RWPE2 (cell line): ENCODE data around the gene TBC1D2.

ENCODE experiments used
- ATAC-seq: fragments of 200-7000 bp; cut with Tn5 transposase; 3 replicates; pipeline ENCODE4 v1.9.1; 2021; ENCODE audit warnings: low read depth
- DNase-seq: peaks from one replicate; pipeline ENCODE4 v3.0.0-alpha.2; 2020; ENCODE audit warnings: low spot score
- H3K27ac ChIP-seq: fragments of 450-650 bp; 2 replicates; pipeline ENCODE4 v1.5.1; 2017; ENCODE audit warnings: mild to moderate bottlenecking; ENCODE audit not compliant: poor library complexity, severe bottlenecking
- H3K27me3 ChIP-seq: fragments of 250-450 bp; sonication (Bioruptor Pico); 2 replicates; pipeline ENCODE4 v1.5.1; 2021; ENCODE audit warnings: mild to moderate bottlenecking, moderate library complexity; ENCODE audit not compliant: insufficient read depth, poor library complexity, severe bottlenecking
- H3K36me3 ChIP-seq: fragments of 250-450 bp; sonication (Bioruptor Pico); 2 replicates; pipeline ENCODE4 v1.5.1; 2020; ENCODE audit warnings: low read depth, mild to moderate bottlenecking, moderate library complexity
- H3K4me1 ChIP-seq: fragments of 250-450 bp; sonication (Bioruptor Pico); 2 replicates; pipeline ENCODE4 v1.5.1; 2021; ENCODE audit warnings: mild to moderate bottlenecking, moderate library complexity; ENCODE audit not compliant: insufficient read depth, poor library complexity, severe bottlenecking
- H3K4me3 ChIP-seq: fragments of 250-450 bp; sonication (Bioruptor Pico); 2 replicates; pipeline ENCODE4 v1.5.1; 2021; ENCODE audit warnings: mild to moderate bottlenecking, moderate library complexity; ENCODE audit not compliant: severe bottlenecking
- H3K9me3 ChIP-seq: fragments of 250-450 bp; sonication (Bioruptor Pico); 2 replicates; pipeline ENCODE4 v1.5.1; 2021; ENCODE audit warnings: mild to moderate bottlenecking, moderate library complexity; ENCODE audit not compliant: severe bottlenecking
- TF ChIP-seq, protein P1 (sequence below): fragments of 450-650 bp; IDR thresholded peaks from one replicate; pipeline ENCODE4 v1.5.1; 2017; ENCODE audit warnings: mild to moderate bottlenecking, moderate library complexity; ENCODE audit not compliant: poor library complexity, severe bottlenecking

TBC1D2 gene

DNA sequence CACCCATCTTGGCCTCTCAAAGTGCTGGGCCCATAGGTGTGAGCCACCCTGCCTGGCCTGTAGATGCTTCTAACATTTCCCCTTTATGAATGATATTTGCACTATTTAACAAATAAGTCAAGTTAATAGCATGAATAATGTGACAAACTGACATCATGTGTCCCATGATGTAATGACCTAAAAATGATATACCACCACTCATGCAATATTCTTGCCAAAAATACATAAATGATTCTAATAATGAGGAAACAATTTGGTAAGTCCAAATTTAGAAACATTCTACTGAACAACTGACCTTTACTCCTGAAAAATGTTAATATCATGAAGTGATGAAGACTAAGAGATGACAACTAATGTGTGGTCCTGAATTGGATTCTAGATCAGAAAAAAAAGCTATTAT lies 102.9 kb downstream of the TBC1D2 start:
- Histone ChIP-seq H3K27me3 (no peaks in the 10 kb centered on the region), H3K27ac (no peak overlapping the region), H3K4me3 (no peak overlapping the region), H3K9me3 (no peaks in the 10 kb centered on the region), H3K4me1 (peaks cover 6% of the 10 kb centered on the region), H3K36me3 (peaks cover 59% of the 10 kb centered on the region)
- TF ChIP-seq, protein P1, sequence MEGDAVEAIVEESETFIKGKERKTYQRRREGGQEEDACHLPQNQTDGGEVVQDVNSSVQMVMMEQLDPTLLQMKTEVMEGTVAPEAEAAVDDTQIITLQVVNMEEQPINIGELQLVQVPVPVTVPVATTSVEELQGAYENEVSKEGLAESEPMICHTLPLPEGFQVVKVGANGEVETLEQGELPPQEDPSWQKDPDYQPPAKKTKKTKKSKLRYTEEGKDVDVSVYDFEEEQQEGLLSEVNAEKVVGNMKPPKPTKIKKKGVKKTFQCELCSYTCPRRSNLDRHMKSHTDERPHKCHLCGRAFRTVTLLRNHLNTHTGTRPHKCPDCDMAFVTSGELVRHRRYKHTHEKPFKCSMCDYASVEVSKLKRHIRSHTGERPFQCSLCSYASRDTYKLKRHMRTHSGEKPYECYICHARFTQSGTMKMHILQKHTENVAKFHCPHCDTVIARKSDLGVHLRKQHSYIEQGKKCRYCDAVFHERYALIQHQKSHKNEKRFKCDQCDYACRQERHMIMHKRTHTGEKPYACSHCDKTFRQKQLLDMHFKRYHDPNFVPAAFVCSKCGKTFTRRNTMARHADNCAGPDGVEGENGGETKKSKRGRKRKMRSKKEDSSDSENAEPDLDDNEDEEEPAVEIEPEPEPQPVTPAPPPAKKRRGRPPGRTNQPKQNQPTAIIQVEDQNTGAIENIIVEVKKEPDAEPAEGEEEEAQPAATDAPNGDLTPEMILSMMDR, result no peak
- ATAC-seq (no peak), DNase-seq (no peak)

DNA sequence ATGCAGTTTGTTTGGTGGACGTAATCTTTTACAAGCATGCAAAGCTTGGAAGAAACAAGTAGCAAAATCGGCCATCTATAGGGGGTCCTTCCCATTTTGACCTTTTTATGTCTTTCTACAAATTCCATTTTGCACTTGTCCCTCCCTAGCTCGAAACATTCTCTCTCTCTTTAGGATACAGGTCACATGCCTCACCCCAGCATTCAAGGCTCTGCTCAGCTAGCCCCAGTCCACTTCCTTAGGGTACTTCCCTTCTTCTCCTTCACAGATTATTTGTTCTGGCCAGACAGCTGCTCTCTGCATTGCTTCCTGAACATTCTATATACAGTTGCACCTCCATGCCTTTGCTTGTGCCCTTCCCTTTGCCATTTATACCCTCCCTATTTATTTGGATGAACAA lies 104.7 kb downstream of the TBC1D2 start:
- ATAC-seq (no peak), DNase-seq (no peak)
- H3K4me1 ChIP-seq, result peaks cover 24% of the 10 kb centered on the region
- no peak overlapping the region for H3K4me3 ChIP-seq
- H3K9me3 ChIP-seq, result no peaks in the 10 kb centered on the region
- H3K27me3 ChIP-seq, result no peaks in the 10 kb centered on the region
- TF ChIP-seq, protein P1, result no peak
- H3K36me3 ChIP-seq, result peaks cover 51% of the 10 kb centered on the region
- no peak overlapping the region for H3K27ac ChIP-seq

DNA sequence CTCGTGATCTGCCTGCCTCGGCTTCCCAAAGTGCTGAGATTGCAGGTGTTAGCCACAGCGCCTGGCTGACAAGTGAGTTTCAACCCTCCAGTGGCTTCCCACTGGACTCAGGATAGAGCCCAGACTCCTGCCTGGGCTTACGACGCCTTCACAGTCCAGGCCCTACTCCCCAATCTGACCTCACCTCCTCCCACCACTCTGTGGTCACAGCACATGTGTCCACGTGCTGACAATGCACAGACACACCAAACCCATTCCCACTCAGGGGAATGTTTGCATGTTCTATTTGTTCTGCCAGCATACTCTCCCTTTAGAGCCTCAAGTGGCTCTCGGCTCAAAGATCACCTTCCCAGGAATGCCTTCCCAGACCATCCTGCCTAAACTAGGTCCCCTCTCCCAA lies 105.3 kb downstream of the TBC1D2 start:
- H3K27ac ChIP-seq, result no peak overlapping the region
- H3K4me3 ChIP-seq, result no peak overlapping the region
- H3K9me3 ChIP-seq, result no peaks in the 10 kb centered on the region
- DNase-seq (no peak), ATAC-seq (no peak)
- H3K36me3 ChIP-seq, result peaks cover 47% of the 10 kb centered on the region
- peaks cover 26% of the 10 kb centered on the region for H3K4me1 ChIP-seq
- TF ChIP-seq, protein P1, result no peak
- H3K27me3 ChIP-seq, result no peaks in the 10 kb centered on the region

DNA sequence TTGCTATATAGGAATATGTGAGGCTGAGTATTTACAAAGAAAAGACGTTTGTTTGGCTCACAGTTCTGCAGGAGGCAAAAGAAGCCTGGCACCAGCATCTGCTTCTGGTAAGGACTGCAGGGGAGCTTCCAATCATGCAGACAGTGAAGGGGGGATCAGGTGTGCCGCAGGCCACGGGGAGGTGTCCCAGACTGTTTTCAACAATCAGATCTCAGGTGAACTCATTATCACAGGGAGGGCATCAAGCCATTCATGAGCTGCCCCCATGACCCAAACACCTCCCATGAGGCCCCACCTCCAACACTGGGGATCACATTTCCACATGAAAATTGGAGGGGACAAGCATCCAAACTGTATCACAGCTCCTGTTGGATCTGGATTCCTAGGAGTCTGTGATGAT lies 106.0 kb downstream of the TBC1D2 start:
- H3K36me3 ChIP-seq, result peaks cover 40% of the 10 kb centered on the region
- H3K27ac ChIP-seq, result no peak overlapping the region
- no peaks in the 10 kb centered on the region for H3K9me3 ChIP-seq
- no peak for ATAC-seq
- no peak overlapping the region for H3K4me3 ChIP-seq
- no peak for DNase-seq
- peaks cover 26% of the 10 kb centered on the region for H3K4me1 ChIP-seq
- TF ChIP-seq, protein P1, result no peak
- no peaks in the 10 kb centered on the region for H3K27me3 ChIP-seq
